OCI-LY1 (cell line): ENCODE data around the gene TRAF3IP1.
A peak's percentile ranks its signal among the peaks of the same experiment; 100 is the strongest.

Source experiments
- H2AFZ ChIP-seq: fragments of 200-600 bp; sonication (generic), shearing (Covaris generic); 2 replicates; pipeline ENCODE4 v1.6.0; 2014; ENCODE audit warnings: antibody characterized with exemption, mild to moderate bottlenecking, low read length
- H3F3A ChIP-seq: fragments of 200-600 bp; sonication (generic), shearing (Covaris generic); 2 replicates; pipeline ENCODE4 v1.6.0; 2014; ENCODE audit warnings: mild to moderate bottlenecking, antibody characterized with exemption, low read length, moderate library complexity; ENCODE audit not compliant: insufficient read depth
- H3K27ac ChIP-seq: fragments of 200-600 bp; sonication (generic); 2 replicates; pipeline ENCODE4 v1.5.1; 2014; ENCODE audit warnings: low read length, mixed run types, mild to moderate bottlenecking, low read depth; ENCODE audit not compliant: poor library complexity, severe bottlenecking
- H3K27me3 ChIP-seq: fragments of 200-600 bp; sonication (generic); 2 replicates; pipeline ENCODE4 v1.6.0; 2014; ENCODE audit warnings: antibody characterized with exemption, mild to moderate bottlenecking, low read length, moderate library complexity; ENCODE audit not compliant: insufficient read depth
- H3K36me3 ChIP-seq: fragments of 200-600 bp; sonication (generic); 2 replicates; pipeline ENCODE4 v1.6.1; 2014; ENCODE audit warnings: mild to moderate bottlenecking, antibody characterized with exemption, low read length, moderate library complexity, mixed read lengths; ENCODE audit not compliant: insufficient read depth
- H3K4me1 ChIP-seq: fragments of 200-600 bp; sonication (generic); 2 replicates; pipeline ENCODE4 v1.5.1; 2014; ENCODE audit warnings: mild to moderate bottlenecking, low read length, moderate library complexity; ENCODE audit not compliant: insufficient read depth, severe bottlenecking
- H3K4me2 ChIP-seq: fragments of 200-600 bp; sonication (generic), shearing (Covaris generic); 2 replicates; pipeline ENCODE4 v1.6.1; 2014; ENCODE audit warnings: low read length
- H3K4me3 ChIP-seq: fragments of 200-600 bp; sonication (generic); 2 replicates; pipeline ENCODE4 v1.5.1; 2014; ENCODE audit warnings: low read length, low read depth, mild to moderate bottlenecking, mixed read lengths; ENCODE audit not compliant: poor library complexity, severe bottlenecking
- H3K79me2 ChIP-seq: fragments of 200-600 bp; shearing (Covaris generic); 2 replicates; pipeline ENCODE4 v1.6.1; 2016; ENCODE audit warnings: mixed run types, low read length, mixed read lengths; ENCODE audit not compliant: insufficient read depth
- H3K9ac ChIP-seq: fragments of 200-600 bp; sonication (generic), shearing (Covaris generic); 2 replicates; pipeline ENCODE4 v1.6.1; 2014; ENCODE audit warnings: mild to moderate bottlenecking, low read length, mixed read lengths
- H3K9me2 ChIP-seq: fragments of 200-600 bp; sonication (generic), shearing (Covaris generic); 2 replicates; pipeline ENCODE4 v1.6.1; 2014; ENCODE audit warnings: low read depth, mild to moderate bottlenecking, low read length, mixed read lengths
- H3K9me3 ChIP-seq: fragments of 200-600 bp; shearing (Covaris generic); 2 replicates; pipeline ENCODE4 v1.6.1; 2014; ENCODE audit warnings: low read length, mixed read lengths
- H4K20me1 ChIP-seq: fragments of 200-600 bp; sonication (generic), shearing (Covaris generic); 2 replicates; pipeline ENCODE4 v1.6.0; 2016; ENCODE audit warnings: mild to moderate bottlenecking, low read length; ENCODE audit not compliant: insufficient read depth
- EZH2 ChIP-seq: fragments of 200-600 bp; sonication (generic), shearing (Covaris generic); IDR thresholded peaks from 2 replicates; pipeline ENCODE4 v1.8.0; 2017; ENCODE audit warnings: borderline replicate concordance, mixed run types, mild to moderate bottlenecking, antibody characterized with exemption, low read length, moderate library complexity, mixed read lengths
- TF ChIP-seq, protein P1 (sequence below): fragments of 200-600 bp; sonication (generic), shearing (Covaris generic); IDR thresholded peaks from 2 replicates; pipeline ENCODE4 v1.5.1; 2017; ENCODE audit warnings: mild to moderate bottlenecking, antibody characterized with exemption, low read length, moderate library complexity, mixed read lengths

TRAF3IP1 gene

DNA sequence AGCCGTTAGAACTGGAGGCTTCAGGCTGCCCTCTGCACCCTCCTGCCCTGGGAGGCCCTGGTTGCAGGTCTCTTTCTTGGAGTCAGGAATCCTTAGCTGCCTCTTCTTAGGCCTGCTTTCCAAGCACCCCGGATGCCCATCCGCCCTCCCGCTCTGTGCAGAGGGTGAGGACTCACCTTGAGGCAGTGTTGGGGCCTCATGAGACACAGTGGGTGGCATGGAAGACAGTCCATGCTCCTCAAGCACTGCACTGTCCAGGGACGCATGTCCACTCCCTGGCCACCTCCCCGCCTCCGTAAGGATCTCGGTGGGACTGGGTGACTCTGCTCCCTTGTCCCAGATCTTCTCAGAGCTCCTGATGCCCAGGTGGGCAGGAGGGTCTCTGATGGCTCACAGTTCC, 5.7 kb upstream of the TRAF3IP1 start:
- Histone ChIP-seq H3K9me3 (no peaks in the 10 kb centered on the region), H3K4me2 (no peak overlapping the region), H3K4me3 (no peak overlapping the region), H3K9ac (no peak overlapping the region), H3K79me2 (no peaks in the 10 kb centered on the region), H3K4me1 (peaks cover 13% of the 10 kb centered on the region), H3K27ac (no peak overlapping the region), H2AFZ (no peak overlapping the region), H4K20me1 (no peaks in the 10 kb centered on the region), H3F3A (no peaks in the 10 kb centered on the region), H3K36me3 (no peaks in the 10 kb centered on the region), H3K9me2 (no peaks in the 10 kb centered on the region), H3K27me3 (peaks cover 4% of the 10 kb centered on the region; the same call in 1 of the 2 replicates)
- TF ChIP-seq EZH2 = no peak
- TF ChIP-seq, protein P1, sequence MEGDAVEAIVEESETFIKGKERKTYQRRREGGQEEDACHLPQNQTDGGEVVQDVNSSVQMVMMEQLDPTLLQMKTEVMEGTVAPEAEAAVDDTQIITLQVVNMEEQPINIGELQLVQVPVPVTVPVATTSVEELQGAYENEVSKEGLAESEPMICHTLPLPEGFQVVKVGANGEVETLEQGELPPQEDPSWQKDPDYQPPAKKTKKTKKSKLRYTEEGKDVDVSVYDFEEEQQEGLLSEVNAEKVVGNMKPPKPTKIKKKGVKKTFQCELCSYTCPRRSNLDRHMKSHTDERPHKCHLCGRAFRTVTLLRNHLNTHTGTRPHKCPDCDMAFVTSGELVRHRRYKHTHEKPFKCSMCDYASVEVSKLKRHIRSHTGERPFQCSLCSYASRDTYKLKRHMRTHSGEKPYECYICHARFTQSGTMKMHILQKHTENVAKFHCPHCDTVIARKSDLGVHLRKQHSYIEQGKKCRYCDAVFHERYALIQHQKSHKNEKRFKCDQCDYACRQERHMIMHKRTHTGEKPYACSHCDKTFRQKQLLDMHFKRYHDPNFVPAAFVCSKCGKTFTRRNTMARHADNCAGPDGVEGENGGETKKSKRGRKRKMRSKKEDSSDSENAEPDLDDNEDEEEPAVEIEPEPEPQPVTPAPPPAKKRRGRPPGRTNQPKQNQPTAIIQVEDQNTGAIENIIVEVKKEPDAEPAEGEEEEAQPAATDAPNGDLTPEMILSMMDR = no peak

DNA sequence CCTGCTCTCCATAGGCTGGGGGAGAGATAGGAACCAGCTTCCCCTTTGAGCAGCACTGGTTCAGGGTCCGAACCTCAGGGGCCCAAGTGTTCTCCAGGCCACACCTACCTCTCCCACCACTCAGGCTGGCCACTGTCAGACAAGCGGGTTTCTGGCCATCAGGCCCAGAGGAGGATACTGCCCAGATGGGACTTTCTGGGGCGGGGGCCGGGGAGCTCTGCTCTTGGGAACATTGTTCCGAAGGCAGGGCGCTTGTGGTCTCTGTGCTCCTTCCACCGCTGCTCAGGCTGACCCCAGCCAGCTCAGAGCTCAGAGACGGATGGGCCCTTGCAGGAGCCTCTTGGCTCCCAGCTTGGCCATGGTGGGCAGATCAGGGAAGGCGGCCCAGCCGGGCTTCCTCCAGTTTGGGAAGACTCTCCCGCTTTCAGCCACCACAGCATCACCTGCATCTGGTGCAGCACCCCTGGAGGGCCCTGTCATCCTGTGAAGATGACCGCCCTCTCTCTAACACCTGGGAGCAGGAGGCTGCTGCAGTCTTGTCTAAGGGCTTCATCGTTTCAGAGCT, 5.2 kb upstream of the TRAF3IP1 start:
- Histone ChIP-seq H3K27me3 (peaks cover 4% of the 10 kb centered on the region; the same call in 1 of the 2 replicates), H3K79me2 (no peaks in the 10 kb centered on the region), H3K36me3 (no peaks in the 10 kb centered on the region), H3K4me3 (no peak overlapping the region), H3K4me2 (no peak overlapping the region), H3F3A (no peaks in the 10 kb centered on the region), H3K27ac (no peak overlapping the region), H3K9ac (no peak overlapping the region), H2AFZ (no peak overlapping the region), H4K20me1 (no peaks in the 10 kb centered on the region), H3K4me1 (peaks cover 18% of the 10 kb centered on the region), H3K9me2 (no peaks in the 10 kb centered on the region), H3K9me3 (no peaks in the 10 kb centered on the region)
- no peak for TF ChIP-seq EZH2
- TF ChIP-seq, protein P1 = no peak

DNA sequence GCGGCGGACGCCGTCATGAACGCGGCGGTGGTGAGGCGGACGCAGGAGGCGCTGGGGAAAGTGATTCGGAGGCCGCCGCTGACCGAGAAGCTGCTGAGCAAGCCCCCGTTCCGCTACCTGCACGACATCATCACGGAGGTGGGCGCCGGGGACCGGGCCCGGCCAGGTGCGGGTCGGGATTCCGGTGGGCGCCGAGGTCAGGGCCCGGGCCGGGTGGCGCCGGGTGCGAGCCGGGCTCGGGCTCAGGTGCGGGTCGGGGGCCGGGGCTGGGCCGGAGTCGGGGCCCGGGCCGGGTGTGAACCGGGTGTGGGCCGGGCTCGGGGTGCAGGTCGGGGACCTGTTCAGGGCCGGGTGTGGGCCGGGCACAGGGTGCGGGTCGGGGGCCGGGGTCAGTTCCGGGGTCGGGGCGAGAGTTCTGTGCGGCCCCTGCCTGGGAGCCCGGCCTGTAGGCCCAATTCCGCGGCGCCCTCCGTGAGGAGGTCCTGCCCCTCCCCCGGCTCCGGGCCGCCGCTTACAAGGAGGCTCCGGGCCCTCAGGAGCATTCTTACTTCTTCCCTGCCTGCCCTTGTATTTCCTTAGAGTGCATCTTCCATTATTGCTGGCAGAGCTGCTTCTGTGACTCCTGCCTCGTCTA, 447 bp downstream of the TRAF3IP1 start:
- Histone ChIP-seq H3K9me3 (no peaks in the 10 kb centered on the region), H3K79me2 (no peaks in the 10 kb centered on the region), H3F3A (no peaks in the 10 kb centered on the region), H3K36me3 (no peaks in the 10 kb centered on the region), H3K9ac (peak overlapping the region; percentile 70), H3K27me3 (peaks cover 8% of the 10 kb centered on the region), H2AFZ (no peak overlapping the region), H4K20me1 (no peaks in the 10 kb centered on the region), H3K27ac (no peak overlapping the region), H3K4me1 (peaks cover 15% of the 10 kb centered on the region), H3K4me2 (peak overlapping the region; percentile 92), H3K4me3 (peak overlapping the region; percentile 69), H3K9me2 (no peaks in the 10 kb centered on the region)
- TF ChIP-seq EZH2 = no peak
- TF ChIP-seq, protein P1 = no peak
